HG02840 (cell line): ENCODE measurements around the gene RFTN1.

Experiments
- ATAC-seq: cut with Tn5 transposase; IDR thresholded peaks from one replicate; pipeline ENCODE4 v1.9.1; 2021; ENCODE audit warnings: mild to moderate bottlenecking, moderate library complexity, moderate number of reproducible peaks; ENCODE audit not compliant: unreplicated experiment, low FRiP score

RFTN1 gene

DNA sequence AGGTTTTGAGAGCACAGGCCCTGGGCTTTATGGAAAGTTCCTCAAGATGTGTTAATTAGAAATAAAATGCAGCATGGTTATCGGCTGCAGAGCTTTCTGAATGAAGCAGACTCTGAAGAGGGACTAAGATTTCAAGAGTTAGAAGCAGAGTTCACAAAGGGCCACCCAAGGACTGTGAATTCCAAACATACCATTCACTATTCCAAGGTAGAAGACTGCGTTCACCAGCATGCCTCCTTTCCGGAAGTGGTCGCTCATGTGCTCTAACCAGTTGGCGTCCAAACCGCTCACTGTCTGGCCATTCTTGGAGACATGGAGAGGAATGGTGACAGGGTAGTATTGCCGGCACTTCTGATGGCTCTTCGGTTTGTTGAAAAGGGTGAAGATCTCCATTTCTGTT is 143.6 kb downstream of the RFTN1 start:
- no peak for ATAC-seq

DNA sequence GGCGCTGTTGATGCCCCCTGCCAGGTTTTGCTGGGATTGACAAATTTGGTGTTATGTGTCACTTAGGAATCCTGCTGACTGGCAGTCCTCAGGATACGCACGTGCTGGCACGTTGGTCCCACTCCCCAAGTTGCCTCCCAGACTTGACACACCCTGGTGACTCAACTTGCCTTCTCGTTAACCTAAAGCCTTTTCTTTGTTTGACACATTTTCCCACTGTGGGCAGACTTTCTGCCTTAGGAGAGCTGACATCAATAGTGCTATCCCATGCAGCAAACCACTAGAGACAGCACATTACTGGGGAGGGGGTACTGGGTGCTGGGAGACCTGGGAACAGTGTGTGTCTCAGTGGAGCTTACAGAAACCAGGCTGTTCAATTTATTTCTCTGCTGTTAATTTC is 144.2 kb downstream of the RFTN1 start:
- ATAC-seq, result no peak

DNA sequence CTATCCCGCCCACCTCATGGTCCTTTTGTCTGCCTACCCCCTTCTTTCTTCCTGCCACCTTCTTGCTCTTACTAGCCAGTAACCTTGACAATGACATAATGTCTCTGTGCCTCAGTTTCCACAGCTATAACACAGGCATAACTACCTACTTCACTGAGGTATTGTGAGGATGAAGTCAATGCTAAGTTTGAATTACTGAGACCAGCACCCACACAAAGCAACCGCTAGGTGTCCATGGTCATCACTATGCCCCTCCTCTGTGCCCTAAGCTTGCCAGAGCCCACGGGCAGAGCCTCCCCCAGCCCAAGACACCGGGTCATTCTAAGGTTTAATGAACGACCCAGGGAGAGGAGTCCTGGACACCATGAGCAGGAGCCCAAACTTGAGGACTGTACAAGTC is 146.9 kb downstream of the RFTN1 start:
- no peak for ATAC-seq

DNA sequence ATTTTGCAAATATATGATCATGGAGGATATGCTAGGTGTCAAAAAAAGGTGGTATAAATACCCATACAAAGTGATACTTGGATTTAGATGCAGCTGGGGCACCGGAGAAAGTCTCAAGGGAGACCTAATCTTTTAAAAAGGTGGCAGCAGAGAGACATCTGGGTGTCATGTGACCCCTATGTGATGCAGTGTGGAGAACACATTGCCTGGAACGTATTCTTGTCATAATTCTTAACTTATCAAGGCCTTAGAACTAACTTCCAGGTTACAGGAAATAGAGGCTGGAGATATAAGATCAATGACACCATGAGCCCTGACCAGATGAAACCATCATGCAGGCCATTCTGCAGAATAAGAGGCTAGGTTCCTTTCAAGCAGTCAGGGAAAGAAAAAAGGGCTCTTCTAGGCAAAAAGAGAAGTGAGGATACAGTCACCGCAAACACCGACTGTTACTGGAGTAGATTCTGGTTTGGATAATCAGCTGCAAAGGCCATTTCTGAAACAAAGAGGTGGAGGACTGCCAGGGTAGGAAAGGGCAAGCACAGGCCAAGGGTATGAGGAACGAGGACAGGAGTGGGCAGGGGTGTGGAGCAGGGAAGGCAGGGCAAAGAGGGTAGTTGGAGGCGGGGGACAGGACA is 147.9 kb downstream of the RFTN1 start:
- ATAC-seq, result no peak

DNA sequence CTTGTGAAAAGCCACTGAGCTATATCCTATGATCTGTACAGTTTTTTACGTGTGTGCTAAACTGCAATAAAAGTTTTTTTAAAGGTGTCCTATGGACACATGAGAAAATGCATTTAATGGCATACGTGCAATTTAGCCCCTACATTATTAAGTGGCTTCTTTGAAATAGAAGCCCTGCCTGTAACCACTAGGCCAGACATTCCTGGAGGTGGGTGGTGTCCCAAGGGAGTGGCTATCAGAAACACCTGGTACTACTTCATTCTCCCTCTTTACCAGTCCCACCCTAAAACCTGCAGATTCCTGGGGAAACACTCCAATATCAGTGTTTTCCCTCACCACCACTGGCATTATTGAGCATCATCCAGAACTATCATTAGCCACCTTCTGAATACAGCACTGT is 148.5 kb downstream of the RFTN1 start:
- no peak for ATAC-seq

DNA sequence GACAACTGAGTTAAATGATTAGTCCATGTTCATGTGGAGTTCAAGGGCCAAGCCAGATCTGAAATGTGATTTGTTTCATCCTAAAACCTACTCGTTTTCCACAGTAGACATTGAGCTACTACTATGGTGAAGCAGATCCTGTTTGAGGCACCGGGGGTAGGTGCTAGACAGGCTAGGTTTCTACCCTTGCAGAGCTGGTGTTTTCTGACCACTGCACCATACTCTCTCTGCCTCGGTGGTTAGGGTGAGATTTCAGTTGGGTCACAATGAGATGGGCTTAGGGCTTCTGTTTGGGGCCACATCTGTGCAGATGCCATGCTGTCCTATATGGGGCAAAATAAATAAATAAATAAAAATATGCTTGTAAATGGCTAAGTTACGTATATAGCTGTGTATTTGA is 149.2 kb downstream of the RFTN1 start:
- ATAC-seq, result no peak

DNA sequence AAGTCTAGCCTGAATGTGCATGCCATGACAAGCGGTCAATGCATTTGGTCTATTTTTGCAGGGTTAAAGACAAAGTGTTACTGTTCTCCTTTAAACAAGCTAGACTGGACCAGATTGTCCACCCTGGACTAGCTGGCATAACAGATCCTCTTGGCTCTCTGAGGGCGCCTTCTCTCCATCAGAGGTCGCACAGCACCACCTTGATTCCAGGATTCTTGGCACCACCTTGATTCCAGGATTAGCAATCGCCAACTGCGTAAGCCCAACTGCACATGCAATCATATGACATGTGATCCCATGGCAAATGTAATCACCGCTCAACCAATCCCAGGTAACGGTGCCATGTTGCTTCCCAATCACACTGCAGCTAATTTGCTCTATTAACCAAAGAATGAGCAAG is 149.9 kb downstream of the RFTN1 start:
- no peak for ATAC-seq

DNA sequence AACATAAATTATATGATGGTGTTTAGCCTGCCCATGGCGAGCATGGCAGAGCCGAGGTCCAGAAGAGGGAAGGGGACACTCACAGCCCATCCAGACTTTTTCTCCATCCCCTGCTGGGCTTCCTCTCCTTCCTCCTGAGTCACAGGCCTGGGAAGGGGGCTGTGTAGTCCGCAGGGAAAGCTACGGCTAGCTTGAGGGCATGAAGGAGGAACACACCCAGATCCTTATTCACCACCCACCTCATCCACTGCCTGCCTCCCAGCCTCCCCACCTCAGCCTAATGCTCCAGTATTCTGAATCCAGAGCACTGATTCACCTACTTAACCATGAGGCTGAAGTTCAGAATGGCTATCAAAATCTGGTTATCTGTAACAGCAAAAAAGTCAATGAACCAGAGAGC is 150.7 kb downstream of the RFTN1 start:
- no peak for ATAC-seq

DNA sequence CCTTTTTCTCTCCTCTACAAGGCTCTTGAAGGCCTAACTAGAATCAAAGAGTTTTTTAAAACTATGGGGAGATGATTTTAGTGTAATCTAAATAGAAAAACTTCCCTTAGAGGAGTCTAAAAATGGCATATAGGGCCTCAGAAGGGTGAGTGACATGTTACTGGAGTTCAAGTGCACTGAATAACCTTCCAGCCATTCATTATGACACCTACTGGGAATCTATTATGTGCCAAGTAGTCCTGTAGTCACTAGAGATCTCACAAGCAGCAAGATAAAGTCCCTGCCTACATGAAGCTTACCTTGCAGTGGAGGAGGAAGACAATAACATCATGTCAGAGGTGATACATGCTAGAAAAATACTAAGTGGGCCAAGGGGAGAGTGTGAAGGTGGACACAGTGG is 152.4 kb downstream of the RFTN1 start:
- no peak for ATAC-seq

DNA sequence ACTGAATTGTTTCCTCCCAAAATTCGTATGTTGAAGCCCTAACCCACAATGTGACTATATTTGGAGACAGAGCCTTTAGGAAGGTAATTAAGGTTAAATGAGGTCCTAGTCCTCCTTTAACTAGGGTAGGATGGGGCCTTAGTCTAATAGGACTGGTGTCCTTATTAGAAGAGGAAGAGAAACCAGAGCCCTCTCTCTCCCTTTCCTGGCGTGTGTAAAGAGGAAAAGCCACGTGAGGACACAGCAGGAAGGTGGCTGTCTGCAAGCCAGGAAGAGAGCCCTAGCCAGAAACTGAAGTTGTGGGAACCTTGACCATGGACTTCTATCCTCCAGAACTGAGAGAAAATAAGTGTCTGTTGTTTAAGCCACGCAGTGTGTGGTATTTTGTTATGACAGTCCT is 154.2 kb downstream of the RFTN1 start:
- no peak for ATAC-seq

DNA sequence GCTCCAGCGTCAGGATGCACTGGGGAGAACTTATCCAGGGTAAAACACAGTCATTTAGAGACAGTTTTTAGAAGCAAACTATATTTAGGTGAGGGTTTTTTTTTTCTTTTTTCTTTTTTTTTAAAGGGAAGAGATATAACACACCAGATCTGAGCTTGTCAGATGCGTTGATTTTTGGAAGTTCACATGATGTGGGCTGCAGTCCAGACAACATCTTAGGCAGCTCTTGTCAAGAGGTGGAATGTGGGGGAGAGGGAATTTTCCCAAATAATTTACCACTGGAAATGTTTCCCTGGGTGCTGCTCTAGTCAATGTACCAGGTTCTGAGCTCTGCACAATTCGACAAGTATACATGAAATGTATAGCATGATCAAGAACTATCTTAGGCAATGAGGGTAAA is 155.2 kb downstream of the RFTN1 start:
- ATAC-seq, result no peak

DNA sequence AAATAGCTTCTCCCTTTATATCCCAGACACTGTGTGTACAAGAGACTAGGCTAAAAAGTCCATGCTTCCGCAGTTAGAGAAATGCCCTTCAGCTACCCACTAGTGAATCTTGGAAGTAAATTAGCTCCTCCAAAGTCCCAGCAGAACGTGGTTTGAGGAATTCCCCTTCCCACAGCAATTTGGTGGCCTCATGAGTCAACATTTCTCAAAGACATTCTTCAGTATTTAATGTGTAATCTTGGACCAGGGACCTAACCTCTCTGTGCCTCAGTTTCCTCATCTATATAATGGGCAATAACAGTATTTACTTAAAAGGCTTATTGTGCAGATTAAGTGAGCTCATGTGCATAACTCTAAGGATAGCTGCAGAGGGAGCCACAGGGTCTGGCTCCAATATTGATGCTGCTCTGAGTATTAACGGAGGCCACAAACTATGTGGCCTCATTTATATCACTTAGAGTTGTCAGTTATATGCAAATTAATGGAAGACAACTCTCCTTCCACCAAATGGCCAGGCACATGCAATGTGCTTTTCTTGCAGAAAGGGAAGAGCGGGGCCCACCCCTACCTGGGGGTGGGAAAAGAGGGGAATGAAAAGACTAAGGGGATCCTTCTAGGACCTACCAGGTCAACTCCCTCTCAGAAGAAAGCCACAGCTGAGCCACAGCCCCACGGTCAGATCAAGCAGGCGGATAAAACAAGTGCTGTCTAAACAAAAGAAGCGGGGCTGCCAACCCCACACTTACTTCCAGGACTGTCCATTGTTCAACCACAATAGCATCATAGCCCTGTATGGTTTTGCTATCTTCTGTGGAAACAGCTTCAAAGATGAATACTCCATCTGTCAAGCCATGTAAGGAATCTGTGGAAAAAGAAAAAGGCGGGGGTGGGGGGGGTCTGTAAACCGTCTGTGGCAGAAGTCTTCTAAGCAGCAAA is 156.0 kb downstream of the RFTN1 start:
- no peak for ATAC-seq

DNA sequence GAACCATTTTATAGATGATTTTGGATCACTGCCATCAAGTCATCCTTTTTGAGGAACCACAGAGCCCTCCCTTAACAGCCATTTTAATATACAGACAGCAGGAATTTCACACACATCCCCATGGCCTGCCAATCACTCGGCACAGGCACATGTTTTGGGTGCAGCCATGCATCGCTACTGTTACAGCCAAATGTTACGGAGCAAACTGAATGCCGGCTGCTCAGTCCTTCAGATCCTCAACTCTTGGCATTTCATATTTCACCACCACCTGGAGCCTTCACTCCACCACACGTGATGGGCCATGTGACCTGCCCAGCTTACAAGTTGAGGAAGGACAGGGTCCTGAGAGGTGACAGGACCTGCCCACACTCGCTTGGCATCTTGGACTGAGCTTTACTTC is 157.7 kb downstream of the RFTN1 start:
- no peak for ATAC-seq

DNA sequence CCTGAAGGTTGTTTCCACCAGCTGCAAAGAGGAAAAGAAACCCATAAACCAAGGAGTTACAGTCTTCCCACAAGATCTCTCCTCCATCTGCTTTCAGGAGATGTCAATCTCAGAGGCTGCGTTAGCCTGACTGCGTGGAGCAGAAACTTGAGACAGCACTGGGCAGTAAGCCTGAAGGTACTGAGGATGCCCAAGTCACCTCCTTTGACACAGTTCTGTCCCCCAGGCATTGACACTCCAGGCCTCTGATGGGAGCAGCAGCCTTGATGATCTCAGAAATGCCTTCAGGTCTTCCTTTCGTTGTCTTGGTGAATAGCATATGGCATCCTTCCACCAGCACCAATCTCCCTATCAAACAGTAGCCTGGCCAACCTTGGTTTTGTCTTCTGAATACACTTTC is 159.2 kb downstream of the RFTN1 start:
- no peak for ATAC-seq

DNA sequence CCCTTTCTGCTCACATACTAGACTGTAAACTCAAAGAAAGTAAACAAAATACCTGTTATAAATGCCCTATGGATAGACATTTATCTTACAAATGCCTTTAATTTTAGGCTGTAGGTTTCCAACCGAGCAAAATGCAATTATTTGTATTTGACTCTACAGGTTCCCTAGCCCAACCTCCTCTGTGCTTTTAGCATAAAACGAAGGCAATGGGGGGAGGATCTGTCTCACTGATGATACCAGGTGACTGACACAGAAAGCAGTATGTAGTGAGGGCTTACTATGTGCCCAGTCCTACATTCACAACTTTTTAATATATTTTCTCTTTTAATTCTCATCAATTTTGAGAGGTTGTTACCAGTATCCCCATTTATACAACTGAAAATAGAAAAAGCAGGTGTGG is 161.1 kb downstream of the RFTN1 start:
- ATAC-seq, result no peak

DNA sequence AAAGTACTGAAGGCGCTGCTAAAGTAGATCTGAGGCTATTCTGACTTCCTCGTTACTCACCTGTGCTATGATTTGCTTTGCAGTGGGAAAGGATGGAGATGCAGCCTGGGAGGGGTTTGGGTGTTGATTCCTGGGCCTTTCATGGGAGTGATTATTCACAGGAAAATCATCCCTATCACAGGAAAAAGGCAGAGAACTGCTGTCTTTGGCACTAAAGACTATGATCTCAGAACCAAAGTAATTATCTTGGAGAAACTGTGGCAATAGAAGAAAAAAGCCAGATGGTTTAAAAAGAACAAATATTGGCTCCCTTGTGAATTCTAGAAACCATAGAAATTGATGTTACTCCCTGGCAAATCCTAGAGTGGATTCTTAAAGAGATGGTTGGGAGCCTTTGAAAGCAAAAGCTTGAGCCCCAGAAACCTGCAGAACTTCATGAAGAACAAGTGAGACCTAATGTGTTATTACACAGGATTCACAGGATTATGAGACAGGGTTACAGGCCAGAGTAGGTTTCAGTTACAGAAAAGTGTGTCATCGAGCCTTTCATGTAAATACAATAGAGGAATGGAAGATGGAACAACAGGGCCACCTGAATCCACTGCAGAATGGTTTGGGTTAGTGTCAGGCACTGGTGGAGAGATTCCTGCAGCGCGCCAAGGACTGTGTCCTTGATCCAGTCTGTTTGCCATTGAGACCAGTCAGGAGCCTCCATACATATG is 162.7 kb downstream of the RFTN1 start:
- no peak for ATAC-seq

DNA sequence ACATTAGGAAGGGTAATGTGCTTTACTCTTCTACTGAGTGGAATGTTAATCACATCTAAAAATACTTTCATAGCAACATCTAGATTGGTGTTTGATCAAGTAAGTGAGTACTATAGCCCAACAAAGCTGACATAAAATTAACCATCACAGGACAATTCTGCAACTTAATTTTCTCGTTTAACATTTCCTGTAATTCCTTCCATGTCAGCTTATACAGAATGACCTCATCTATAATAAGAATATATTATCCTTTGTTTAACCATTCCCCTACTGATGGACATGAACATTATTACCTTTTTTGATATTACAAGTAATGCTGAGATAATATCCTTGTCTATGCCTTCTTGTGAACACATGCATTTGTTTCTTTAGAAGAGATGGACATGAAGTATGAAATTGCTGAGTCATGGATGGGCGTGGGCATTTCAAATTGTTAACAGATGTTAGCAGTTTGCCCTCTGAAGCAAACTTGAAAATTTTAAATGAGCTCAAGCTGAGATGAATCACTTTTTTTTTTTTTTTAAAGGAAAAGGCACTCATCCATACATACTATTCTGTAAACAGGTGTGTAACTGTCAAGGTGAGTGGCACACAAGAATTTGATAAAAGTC is 163.4 kb downstream of the RFTN1 start:
- ATAC-seq, result no peak

DNA sequence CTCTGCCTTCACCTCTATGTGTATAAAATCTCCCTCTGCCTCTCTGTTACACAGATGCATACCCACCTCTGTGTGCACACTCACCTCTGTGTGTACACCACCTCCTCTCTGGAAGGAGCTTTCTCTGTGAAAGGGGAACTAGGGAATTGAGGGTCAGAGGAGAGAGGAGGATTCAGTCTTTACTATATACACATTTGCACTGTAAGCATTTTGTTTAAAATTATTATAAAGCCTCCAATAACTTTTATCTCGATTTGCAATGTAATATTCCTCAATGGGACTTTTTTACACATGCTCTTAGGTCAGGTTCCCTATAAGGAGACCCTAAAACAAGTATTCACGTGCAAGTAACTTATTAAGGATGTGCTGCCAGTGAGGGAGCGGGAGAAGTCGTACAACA is 166.0 kb downstream of the RFTN1 start:
- no peak for ATAC-seq

DNA sequence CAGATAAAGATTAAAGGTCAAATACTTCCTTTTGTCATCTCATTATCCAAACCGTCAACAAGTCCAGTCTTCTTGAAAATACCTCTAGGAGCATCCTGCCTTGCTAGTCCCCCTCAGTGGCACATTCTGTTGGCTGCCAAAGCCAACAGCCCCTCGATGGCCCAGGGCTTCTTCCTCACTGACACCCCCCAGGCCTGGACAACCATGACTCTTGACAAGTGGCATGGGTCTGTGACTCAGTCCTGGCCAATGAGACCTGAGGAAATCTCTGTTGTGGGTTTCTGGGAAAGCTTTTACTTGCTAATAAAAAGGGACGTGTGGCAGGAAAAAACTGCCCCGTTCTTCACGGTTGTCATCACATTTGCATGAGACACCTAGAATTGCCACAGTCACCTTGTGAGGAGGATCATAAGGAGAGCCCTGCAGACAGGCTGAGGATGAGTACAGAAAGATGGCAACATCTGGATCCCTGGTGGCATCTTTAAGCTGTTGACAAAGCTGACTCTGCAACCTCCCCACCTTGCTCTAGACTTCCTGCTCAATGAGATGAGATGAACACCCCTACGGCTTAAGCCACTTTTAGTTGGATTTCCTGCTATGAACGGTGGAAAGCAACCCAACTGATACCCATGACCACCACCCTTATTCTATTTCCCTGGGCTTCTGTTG is 167.0 kb downstream of the RFTN1 start:
- no peak for ATAC-seq

DNA sequence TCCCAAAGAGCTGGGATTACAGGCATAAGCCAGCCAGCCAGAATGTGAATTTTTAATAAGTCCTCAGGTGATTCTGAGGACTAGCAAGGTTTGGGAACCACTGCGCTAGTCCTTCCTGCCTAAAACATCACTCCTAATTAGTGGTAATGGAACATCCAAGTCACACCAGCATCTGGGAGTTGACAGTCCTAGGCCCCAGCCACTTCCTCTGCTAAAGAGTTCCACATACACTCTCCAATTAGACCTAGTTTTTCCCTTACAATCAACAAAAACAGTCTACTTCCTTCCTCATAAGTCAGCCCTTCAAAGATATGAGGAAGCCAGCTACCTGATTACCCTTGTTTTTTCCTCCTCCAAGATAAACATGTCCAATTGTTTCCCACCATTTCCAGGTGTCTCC is 170.4 kb downstream of the RFTN1 start:
- ATAC-seq, result no peak
